HG03442 (cell line): Measurements from ENCODE around the gene WBP1.
A peak's percentile ranks its signal among the peaks of the same experiment; 100 is the strongest.
"Not testable (repeated sequence)": the region's sequence is repeated elsewhere in the genome, so short reads cannot be mapped to it uniquely, and the experiment has no call there.

Source experiments
- ATAC-seq: cut with Tn5 transposase; IDR thresholded peaks from one replicate; pipeline ENCODE4 v1.9.1; 2021; ENCODE audit warnings: mild to moderate bottlenecking, moderate library complexity; ENCODE audit not compliant: unreplicated experiment

WBP1 gene

GRCh38 chr2:74426181-74426758 lies 32.0 kb upstream of the WBP1 start:
- no peak for ATAC-seq

DNA sequence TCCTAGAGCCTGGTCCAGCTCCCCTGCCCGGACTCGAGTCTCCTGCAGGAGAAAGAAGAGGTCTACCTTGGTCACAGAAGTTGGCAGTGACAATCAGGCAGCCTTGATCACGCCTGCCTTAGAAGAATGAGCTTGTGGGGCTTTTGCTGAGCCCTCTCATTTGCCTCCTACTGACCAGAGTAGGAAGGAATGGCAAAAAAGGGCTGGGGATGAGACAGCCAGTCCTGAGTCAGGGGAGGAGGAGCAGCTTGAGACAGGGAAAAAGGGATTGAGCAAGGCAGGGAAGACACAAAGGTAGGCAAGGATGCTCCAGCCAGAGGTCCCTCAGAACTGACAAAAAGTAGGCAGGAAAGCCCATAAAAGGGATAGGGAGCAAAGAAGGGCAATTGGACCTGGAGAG lies 30.7 kb upstream of the WBP1 start:
- no peak for ATAC-seq

GRCh38 chr2:74428675-74429074 lies 29.6 kb upstream of the WBP1 start:
- ATAC-seq, result no peak

DNA sequence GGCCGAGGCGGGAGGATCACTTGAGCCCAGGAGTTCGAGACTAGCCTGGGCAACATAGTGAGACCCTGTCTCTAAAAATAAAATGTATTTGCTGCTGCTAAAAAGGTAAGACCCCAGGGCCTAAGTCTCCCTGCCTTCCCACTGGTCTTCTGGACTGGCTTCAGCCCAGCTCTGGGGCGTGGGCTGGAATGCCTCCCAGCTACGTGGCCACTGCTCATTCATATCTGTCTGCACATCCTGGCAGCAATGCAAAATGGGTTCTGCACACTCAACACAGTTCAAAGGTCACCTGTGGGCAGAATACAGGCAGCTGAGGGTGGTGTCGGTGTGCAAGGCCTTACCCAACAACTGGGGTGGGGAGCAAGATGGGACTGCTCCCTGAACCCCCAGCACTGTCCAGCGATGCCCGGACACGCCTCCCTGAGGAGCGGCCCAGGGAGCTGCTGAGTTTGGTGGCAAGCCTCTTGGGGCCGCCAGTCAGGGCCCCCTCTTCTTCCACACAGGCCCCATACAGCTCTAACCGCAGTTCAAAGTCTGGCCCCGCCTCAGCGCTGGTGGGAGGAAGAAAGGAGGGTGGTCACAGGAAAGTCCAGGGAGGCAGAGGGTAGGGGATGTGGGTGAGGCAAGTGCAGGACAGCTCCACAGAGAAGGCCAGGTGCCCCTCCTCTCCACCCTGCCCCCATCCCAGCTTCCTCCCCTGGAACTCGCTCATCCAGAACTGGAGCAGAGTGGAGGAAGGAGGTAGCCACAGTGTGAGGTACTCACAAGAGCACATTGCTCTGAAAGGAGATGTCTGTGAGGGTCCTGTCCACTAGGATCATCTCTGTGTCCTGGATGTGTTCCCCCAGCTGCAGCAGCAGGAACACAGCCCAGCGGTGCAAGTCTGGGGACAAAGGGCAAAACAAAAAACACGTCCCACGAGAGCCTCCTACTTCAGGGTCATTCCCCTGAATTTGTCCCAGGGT lies 28.5 kb upstream of the WBP1 start:
- no peak for ATAC-seq

- ATAC-seq, result no peak
Measured at GRCh38 chr2:74430502-74430901, 27.7 kb upstream of the WBP1 start.

GRCh38 chr2:74436111-74436805 lies 22.0 kb upstream of the WBP1 start:
- no peak for ATAC-seq

- no peak for ATAC-seq
Measured at GRCh38 chr2:74436848-74437695, 21.2 kb upstream of the WBP1 start.

DNA sequence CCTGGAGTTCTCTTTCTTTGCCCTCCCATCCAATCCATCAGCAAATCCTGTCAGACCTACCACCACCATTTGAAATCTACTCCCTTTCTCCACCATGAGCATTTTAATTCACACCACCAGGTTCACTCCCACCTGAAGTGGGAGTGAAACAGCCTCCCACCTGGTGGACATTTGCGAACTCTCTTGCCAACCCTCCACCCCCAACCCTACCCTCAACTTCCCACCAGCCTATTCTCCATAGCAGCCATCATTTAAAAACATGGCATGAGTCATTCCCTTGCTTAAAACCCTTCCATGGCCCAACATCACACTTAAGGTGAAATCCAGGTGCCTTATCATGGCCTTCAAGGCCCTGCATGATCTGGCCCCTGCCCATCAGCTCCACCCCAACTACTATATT lies 20.0 kb upstream of the WBP1 start:
- ATAC-seq, result no peak

DNA sequence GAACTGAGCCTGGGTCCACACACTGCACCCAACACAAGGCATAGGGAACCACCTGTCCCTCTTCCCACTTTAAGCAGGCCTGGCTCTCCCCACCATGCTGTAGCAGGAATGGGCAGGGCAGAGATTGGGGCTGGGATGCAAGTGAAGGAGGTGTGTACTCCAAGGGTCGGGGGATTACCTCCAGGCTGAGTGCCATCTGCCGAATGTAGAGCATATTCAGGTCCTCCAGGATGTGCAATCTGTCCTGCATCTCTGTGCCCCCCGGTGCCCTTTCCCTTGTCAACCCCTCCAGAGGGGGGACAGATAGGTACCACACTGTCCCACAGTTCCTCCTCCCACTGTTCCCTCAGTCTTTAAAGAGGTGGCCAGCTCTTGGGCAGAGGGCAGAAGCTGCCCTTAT lies 18.9 kb upstream of the WBP1 start:
- ATAC-seq, result no peak

DNA sequence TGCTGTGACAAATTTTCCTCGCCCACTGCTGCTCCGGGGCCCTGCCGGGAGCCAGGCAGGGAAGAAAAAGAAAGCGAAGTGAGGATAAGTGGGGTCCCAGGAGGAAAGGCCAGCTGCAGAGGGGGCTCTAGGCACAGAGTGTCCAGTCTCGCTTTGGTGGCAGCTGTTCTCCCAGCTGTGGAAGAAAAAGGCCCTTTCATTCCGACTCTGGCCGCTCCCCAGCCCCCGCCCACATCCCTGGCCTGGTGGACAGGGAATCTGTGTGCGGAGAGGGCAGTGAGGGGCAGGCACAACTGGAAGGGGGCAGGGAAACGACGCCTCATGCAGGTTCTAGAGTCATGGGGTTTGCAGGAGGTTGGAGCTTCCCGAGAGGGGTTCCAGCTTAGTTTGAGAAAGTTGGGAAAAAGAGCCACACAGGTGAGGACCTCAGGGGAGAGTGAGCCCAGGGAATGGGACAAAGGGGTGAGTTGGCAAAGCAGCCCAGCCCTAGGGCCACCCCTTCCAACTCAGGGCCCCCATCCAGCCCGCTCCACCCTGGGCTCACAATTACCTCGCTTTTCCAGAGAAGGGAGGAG lies 18.3 kb upstream of the WBP1 start:
- no peak for ATAC-seq

DNA sequence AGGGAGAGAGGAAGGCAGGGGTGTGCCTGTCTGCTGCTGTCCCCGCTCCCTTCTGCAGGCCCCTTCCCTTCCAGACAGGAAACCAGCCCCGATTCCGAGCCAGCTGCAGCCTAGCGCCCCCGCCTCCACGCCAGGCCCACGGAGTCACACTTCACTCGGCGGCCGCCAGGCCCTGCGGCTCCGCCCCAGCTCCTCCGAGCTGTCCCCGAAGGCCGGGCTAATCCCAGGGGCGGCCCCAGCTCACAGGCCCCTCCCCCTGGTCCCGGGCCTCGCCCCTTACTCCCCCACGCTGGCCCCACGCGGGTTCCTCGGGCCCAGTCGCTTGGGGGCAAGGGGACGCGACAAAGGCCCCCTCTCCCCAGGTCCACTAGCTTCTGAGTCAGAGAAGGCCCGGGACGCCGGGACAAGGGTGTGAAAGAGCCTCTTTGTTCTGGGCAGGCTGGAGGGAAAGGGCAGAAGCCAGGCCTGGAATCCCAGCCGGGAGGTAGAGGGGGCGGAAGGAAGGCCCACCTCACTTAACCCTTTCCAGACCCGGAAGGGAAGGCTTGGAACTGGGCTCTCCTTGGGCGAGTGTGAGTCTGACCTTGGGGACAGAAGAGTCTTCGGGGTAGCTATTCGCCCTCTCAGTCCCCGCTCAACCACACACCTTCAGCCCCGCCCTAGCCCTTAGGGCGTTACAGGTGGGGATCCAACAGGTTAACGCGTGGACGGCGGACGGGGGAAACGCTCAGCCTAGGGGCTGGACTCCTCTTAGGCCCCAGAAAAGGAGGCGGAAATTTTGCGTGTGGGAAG lies 17.7 kb upstream of the WBP1 start:
- ATAC-seq, result peak; percentile 76

- no peak for ATAC-seq
Measured at GRCh38 chr2:74441170-74441689, 17.0 kb upstream of the WBP1 start.

- no peak for ATAC-seq
Measured at GRCh38 chr2:74441690-74442482, 16.4 kb upstream of the WBP1 start, which contains the start of gene RTKN. Gene RTKN, minus strand, starts transcription at chr2:74441937. Its CDS starts 121 bp downstream, at chr2:74441816.

DNA sequence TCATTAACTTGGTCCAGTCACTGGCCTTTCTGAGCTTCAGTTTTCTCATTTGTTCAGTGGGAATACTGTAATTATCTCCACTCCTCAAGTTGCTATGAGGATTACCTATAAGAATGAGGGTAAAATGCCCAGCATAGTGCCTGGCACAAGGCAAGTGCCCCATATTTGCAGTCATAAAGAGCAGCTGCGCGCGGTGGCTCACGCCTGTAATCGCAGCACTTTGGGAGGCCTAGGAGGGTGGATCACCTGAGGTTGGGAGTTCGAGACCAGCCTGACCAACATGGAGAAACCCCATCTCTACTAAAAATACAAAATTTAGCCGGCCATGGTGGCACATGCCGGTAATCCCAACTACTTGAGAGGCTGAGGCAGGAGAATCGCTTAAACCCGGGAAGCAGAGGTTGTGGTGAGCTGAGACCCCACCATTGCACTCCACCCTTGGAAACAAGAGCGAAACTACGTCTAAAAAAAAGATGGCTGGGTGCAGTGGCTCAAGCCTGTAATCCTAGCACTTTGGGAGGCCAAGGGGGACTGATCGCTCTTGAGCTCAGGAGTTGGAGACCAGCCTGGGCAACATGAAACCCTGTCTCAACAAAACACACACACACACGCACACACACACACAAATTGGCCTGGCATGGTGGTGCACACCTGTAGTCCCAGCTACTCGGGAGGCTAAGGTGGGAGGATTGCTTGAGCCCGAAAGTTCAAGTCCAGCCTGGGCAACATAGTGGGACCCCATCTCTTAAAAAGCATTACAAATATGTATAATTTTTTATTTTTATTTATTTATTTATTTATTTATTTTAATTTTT lies 15.5 kb upstream of the WBP1 start:
- not testable (repeated sequence) for ATAC-seq

GRCh38 chr2:74444498-74445318 lies 13.5 kb upstream of the WBP1 start:
- ATAC-seq, result no peak

GRCh38 chr2:74447230-74447999 lies 10.8 kb upstream of the WBP1 start:
- ATAC-seq, result no peak
